Natural killer cell (primary cell): ENCODE measurements around the gene PLEKHN1. TPM values are rescaled to one million over a fixed set of nuclear protein-coding genes. Genes with fewer than 3 reads are reported as not detected.
A peak's percentile ranks its signal among the peaks of the same experiment; 100 is the strongest.

Experiments
- ATAC-seq, 3 donors: fragments of 150-1000 bp in 2 of 3; fragments of 200-7000 bp in 1 of 3; cut with Tn5 transposase; 1 replicate in 1 of 3; 2 replicates in 2 of 3; pipeline ENCODE4 v1.10.0; 2021; ENCODE audit warnings: mild to moderate bottlenecking in 2 of 3, moderate library complexity in 2 of 3
- DNase-seq, 2 donors: peaks; one replicate each; pipeline versions ENCODE4 v3.0.0 to v3.0.0-alpha.2; 2013 to 2021; ENCODE audit warnings: mixed read lengths in 1 of 2
- H3K27ac ChIP-seq: one replicate; pipeline ENCODE4 v1.5.1; 2013; ENCODE audit warnings: mild to moderate bottlenecking, low read length
- H3K27me3 ChIP-seq: one replicate; pipeline ENCODE4 v1.6.1; 2013; ENCODE audit warnings: low read length; ENCODE audit not compliant: control insufficient read depth, insufficient read depth
- H3K36me3 ChIP-seq: one replicate; pipeline ENCODE4 v1.6.1; 2013; ENCODE audit warnings: low read length; ENCODE audit not compliant: control insufficient read depth, insufficient read depth
- H3K4me1 ChIP-seq: one replicate; pipeline ENCODE4 v1.6.1; 2013; ENCODE audit warnings: low read length; ENCODE audit not compliant: control insufficient read depth, insufficient read depth
- H3K4me3 ChIP-seq: one replicate; pipeline ENCODE4 v1.5.1; 2013; ENCODE audit warnings: low read length
- H3K9me3 ChIP-seq: one replicate; pipeline ENCODE4 v1.6.1; 2013; ENCODE audit warnings: low read length; ENCODE audit not compliant: control insufficient read depth, insufficient read depth
- H3K27ac Mint-ChIP-seq, 2 donors: one replicate each; pipeline ENCODE4 v1.8.0; 2022; ENCODE audit warnings: mild to moderate bottlenecking in 2 of 2, mixed read lengths in 2 of 2, moderate library complexity in 1 of 2
- H3K27me3 Mint-ChIP-seq, 2 donors: one replicate each; pipeline ENCODE4 v1.8.0; 2022; ENCODE audit warnings: low read depth in 2 of 2, mixed read lengths in 2 of 2
- H3K36me3 Mint-ChIP-seq: one replicate; pipeline ENCODE4 v1.8.0; 2022; ENCODE audit warnings: mixed read lengths
- H3K4me1 Mint-ChIP-seq, 2 donors: one replicate each; pipeline ENCODE4 v1.8.0; 2022; ENCODE audit warnings: mixed read lengths in 2 of 2
- H3K4me3 Mint-ChIP-seq: one replicate; pipeline ENCODE4 v1.8.0; 2022; ENCODE audit warnings: mild to moderate bottlenecking, moderate library complexity, mixed read lengths
- H3K9me3 Mint-ChIP-seq, 2 donors: one replicate each; pipeline ENCODE4 v1.8.0; 2022; ENCODE audit warnings: mixed read lengths in 2 of 2
- WGBS: methylation state at CpG from one replicate; pipeline ENCODE4 v1.1.7; 2013; ENCODE audit warnings: missing lambda C conversion rate; ENCODE audit not compliant: insufficient coverage; 5-methylcytosine and 5-hydroxymethylcytosine counted together
- intact Hi-C: fragments of 100-400 bp; cut with micrococcal nuclease; formaldehyde crosslinking; loops from one replicate; pipeline ENCODE4 v1.14.2; 2022
- total RNA-seq, 4 donors: library from RNA; stranded (reverse); fragments of 120-200 nt in 1 of 4; gene quantifications; one replicate each; pipeline versions ENCODE4 v1.2.3 to v1.2.4, GENCODE V29; 2013 to 2022
- TF ChIP-seq, protein P1 (sequence below): fragments of 200-600 bp; IDR thresholded peaks from one replicate; pipeline ENCODE4 v1.8.0; 2022; ENCODE audit warnings: antibody characterized with exemption

The PLEKHN1 gene
- total RNA-seq, 3 donors from 2014 or later (not counting 1 experiment from before 2014, with no cell fraction given), result 1.3 to 1.9 (median 1.3) TPM

DNA sequence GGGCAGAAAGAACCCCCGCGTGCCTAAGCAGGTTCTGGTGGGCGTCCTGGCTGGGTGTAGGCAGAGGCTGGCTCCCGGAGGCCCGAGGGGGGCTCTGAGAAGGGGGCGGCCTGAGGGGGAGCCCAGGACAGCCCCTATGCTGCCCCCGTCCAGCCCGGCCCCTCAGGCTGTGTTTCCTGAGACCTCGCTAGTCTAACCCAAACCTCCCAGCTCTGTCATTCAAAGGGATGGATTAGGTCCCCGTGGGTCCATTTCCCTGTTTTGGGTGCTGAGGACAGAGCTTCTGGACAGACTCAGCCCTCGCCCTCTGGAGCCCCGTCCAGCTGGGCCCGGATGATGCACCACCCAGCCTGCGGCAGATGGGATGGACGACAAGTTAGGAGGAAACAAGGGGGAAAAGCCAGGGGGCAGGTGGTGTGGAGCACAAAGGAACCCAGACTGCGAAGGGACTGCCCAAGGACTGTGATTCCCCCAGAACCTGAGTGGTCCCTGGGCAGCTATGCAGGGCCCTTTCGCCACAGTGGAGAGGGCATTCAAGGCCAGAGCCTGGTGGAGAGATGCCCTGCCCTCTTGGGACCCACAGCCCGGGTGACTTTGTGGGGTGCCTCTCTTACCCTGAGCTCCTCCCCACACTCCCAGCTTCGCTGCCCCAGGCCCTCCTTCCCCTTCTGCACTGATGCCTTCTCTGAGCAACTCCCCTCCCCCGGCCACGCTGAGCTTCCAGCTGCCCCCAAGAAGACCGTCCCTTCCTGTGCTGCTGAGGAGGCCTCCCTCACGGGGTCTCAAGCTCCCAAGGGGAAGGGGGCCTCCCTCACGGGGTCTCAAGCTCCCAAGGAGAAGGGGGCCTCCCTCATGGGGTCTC is 30.8 kb downstream of the PLEKHN1 start:
- H3K27me3 ChIP-seq, result peaks cover 39% of the 10 kb centered on the region

DNA sequence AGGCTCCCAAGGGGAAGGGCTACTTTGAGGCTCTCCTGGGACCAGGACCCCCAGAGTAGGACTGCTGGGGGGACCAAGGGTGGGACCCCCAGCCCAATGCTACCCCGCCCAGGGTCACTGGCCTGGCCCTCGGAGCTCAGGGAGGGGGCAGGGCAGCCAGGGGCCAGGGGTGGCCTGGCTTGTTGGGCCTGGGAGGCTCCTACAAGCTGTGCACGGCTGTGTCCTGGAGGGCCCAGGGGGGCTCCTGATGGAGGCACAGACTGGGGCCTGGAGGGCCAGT is 31.4 kb downstream of the PLEKHN1 start:
- DNase-seq, result no peak
- Mint-ChIP-seq H3K4me3 (no peak overlapping the region), H3K27ac (no peak overlapping the region), H3K27me3 (peaks cover 8 to 23% of the 10 kb centered on the region in 2 donors), H3K9me3 (no peaks in the 10 kb centered on the region), H3K4me1 (peaks cover 4 to 12% of the 10 kb centered on the region in 2 donors), H3K36me3 (no peaks in the 10 kb centered on the region)
- Histone ChIP-seq H3K9me3 (no peaks in the 10 kb centered on the region), H3K36me3 (no peaks in the 10 kb centered on the region), H3K27ac (no peak overlapping the region), H3K4me1 (peaks cover 39% of the 10 kb centered on the region), H3K27me3 (peaks cover 41% of the 10 kb centered on the region), H3K4me3 (no peak overlapping the region)
- intact Hi-C loops, result no loop called here
- no peak for ATAC-seq
- 46% methylated on average over 3 of the region's 3 CpGs for WGBS
- TF ChIP-seq, protein P1, sequence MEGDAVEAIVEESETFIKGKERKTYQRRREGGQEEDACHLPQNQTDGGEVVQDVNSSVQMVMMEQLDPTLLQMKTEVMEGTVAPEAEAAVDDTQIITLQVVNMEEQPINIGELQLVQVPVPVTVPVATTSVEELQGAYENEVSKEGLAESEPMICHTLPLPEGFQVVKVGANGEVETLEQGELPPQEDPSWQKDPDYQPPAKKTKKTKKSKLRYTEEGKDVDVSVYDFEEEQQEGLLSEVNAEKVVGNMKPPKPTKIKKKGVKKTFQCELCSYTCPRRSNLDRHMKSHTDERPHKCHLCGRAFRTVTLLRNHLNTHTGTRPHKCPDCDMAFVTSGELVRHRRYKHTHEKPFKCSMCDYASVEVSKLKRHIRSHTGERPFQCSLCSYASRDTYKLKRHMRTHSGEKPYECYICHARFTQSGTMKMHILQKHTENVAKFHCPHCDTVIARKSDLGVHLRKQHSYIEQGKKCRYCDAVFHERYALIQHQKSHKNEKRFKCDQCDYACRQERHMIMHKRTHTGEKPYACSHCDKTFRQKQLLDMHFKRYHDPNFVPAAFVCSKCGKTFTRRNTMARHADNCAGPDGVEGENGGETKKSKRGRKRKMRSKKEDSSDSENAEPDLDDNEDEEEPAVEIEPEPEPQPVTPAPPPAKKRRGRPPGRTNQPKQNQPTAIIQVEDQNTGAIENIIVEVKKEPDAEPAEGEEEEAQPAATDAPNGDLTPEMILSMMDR, result no peak

More for the DNA sequence above, 30.8 kb downstream of the PLEKHN1 start:
- TF ChIP-seq, protein P1, result no peak
- Histone ChIP-seq H3K27ac (no peak overlapping the region), H3K9me3 (no peaks in the 10 kb centered on the region), H3K36me3 (no peaks in the 10 kb centered on the region), H3K4me1 (peaks cover 37% of the 10 kb centered on the region), H3K4me3 (no peak overlapping the region)
- peaks cover 4 to 12% of the 10 kb centered on the region in 2 donors for H3K4me1 Mint-ChIP-seq
- no peak for ATAC-seq
- peaks cover 8 to 25% of the 10 kb centered on the region in 2 donors for H3K27me3 Mint-ChIP-seq
- intact Hi-C loops, result no loop called here
- H3K9me3 Mint-ChIP-seq, result no peaks in the 10 kb centered on the region
- no peak for DNase-seq
- WGBS, result 42% methylated on average over 24 of the region's 24 CpGs
- no peaks in the 10 kb centered on the region for H3K36me3 Mint-ChIP-seq
- H3K4me3 Mint-ChIP-seq, result peak overlapping the region; percentile 65
- no peak overlapping the region for H3K27ac Mint-ChIP-seq

DNA sequence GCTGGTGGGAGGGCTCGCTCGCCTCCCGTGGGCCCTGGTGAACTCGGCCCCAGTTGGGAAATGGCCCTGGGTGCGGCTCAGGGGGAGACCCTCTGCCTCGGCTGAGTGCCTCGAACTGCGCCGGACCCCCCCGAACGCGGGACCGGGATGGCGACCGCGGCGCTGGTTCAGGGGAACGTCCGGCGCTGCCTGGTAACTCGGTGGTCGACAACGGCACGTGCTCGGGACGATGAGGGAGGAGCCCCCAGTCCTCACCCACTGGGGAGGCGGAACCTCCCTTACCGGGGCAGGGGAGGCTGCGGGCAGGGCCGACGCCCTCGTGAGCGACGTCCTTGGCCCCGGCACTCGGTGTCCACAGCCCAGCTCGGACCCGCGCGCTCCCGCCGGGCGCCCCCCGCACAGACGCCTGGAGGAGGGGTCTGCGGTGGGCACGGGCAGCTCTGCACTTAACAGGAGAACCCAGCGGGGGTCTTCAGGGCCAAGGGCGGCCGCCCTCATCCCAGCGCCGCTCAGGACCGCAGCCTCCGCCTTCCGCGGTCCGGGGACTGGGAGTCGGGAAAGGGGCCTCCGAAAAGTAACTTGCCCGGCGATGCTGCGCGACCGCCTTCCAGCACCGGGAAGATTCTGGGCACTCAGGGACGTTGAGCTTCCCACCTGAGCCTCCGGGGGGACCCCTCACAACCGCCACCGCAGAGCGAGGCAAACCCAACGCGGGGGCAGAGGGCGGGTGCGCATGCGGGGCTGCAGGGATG is 31.9 kb downstream of the PLEKHN1 start:
- peaks cover 39% of the 10 kb centered on the region for H3K4me1 ChIP-seq
- H3K4me3 ChIP-seq, result no peak overlapping the region
- Mint-ChIP-seq H3K36me3 (no peaks in the 10 kb centered on the region), H3K9me3 (no peaks in the 10 kb centered on the region), H3K27me3 (peaks cover 8 to 26% of the 10 kb centered on the region in 2 donors), H3K27ac (no peak overlapping the region), H3K4me3 (no peak overlapping the region), H3K4me1 (peaks cover 4 to 12% of the 10 kb centered on the region in 2 donors)
- intact Hi-C loops, result no loop called here
- TF ChIP-seq, protein P1, result no peak
- 14% methylated on average over 75 of the region's 75 CpGs for WGBS
- no peak overlapping the region for H3K27ac ChIP-seq
- H3K36me3 ChIP-seq, result no peaks in the 10 kb centered on the region
- H3K9me3 ChIP-seq, result no peaks in the 10 kb centered on the region
- no peak for ATAC-seq
- H3K27me3 ChIP-seq, result peaks cover 38% of the 10 kb centered on the region
- peak in 1 of 2 donors; percentile 42 for DNase-seq
